ENCODE measurements around the gene CLDN25.

The CLDN25 gene

DNA sequence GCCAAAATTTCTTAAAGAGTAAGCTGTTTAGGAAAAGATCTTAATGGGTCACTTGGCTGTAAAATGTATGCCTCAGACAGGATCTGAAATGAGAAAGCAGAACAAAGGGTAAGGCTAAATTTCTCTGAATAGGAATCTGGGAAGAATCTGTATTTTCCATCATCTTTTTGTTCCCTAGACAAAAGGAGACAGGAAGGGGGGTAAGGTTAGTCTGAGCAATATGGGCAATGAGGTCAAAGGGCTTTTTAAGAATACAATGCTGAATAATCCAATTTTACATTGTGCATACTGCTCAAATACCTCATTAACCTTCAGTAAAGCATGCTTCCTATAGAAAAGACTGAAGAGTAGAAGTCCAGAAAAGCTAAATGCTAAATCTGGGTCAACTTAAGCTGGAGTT lies 34.6 kb downstream of the CLDN25 start:
- no peak for DNase-seq

DNA sequence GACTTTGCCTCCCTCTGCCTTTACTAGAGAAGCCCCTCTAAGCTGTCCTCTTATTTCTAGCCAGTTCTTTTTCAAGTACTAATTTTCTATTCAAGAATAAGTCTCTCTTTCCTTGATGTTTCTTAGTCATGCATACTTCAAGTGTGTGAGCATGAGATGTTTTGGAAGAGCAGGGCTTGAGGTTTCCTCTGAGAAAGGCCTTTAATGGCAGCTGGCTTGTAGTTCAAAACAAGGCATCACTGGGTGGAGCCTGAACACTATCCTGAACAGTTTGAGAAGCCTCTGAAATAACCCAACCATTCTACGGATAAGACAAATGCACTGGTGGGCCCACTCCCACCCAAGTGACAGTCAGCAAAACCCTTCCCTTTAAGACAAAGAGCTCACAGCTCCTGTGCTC lies 37.6 kb downstream of the CLDN25 start:
- no peak for DNase-seq

DNA sequence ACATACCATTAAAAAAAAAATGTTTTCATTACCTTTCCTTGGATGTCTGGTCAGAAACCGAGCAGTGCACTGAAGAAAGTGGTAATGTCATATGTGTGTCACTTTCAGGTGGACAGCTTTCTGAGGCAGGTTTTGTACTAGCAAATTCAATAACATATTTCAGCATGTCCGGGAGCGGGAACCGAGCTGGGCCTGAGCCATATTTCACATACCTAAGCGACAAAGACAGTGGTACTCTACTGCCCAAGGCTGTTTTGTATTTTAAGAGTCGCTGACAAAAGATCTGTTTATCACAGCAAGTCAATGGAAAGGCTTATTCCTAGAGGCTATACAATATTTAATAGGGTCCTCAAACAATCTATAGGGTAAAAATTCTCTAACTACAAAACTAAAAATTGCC lies 38.0 kb downstream of the CLDN25 start:
- DNase-seq: no peak

DNA sequence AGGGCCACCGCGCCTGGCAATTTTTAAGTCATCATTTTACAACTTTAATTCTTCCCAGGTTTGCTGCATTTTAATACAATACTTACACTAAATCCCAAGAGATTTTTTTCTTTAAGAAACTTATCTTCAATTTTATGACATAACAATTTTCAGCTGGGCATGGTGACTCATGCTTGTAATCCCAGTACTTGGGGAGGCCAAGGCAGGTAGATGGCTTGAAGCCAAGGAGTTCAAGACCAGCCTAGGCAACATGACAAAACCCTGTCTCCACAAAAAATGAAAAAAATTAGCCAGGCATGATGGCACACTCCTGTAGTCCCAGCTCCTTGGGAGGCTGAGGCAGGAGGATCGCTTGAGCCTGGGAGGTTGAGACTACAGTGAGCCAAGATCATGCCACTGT lies 38.8 kb downstream of the CLDN25 start:
- no peak for DNase-seq

DNA sequence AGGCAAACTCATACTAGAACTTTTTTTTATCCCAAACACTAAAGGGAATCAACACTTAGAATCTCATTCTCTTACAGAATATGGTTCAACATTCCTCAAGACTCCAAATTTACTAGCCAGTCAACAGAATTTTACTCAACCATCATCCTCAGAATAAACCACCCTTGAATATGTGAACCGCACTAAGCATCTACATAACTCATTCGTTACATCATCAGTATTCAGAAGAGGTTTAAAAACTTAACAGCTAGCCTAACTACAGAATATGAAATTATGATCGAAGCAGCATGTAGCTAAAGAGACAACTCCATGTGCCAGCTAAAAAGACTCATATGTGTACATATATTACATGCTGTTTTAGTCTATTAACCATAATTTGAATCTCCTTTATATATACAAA lies 47.9 kb downstream of the CLDN25 start:
- DNase-seq: no peak

DNA sequence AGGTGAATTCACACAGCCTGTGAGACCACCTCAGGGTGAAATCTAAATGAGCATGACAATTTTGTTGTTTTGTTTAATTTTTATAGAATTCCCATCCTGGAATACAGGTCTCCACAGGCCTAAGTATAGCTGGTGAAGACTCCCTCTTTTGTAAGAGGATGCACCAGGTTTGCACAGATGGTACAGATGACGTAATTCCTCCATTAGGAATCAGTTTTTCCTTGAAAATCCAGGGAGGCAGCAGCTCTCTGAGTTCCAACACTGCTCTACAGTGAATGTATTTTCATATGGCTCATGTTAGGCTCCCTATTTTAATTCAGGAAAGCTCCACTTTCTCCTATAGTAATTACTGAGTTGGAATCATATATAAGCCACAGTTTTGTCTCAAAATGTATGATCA lies 48.6 kb downstream of the CLDN25 start:
- DNase-seq: no peak

DNA sequence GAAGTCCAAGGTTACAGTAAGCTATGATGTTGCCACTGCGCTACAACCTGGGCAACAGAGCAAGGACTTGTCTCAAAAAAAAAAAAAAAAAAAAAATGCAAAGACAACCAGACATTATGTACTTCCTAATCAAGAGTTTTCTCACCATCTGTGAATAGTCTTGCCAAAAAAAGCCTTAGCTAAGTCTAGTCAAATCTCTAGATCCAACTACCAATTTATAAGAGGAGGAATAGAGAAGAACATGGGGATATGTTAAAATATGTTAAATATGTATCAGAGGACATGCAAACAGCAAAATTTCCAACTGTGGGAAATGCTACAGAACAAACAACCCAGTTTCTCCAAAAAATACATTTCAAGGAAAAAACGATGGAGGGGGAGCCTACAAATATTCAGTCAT lies 50.2 kb downstream of the CLDN25 start:
- no peak for DNase-seq
